Osteocyte (in vitro differentiated cells): ENCODE data around the gene BCL2. TPM values are rescaled to one million over a fixed set of nuclear protein-coding genes. Genes with fewer than 3 reads are reported as not detected.

Source experiments
- DNase-seq: peaks from one replicate; pipeline ENCODE4 v3.0.0; 2021; ENCODE audit warnings: mixed read lengths; ENCODE audit not compliant: unreplicated experiment; ENCODE audit errors: extremely low spot score
- H3K27ac Mint-ChIP-seq: one replicate; pipeline ENCODE4 v1.8.0; 2021; ENCODE audit warnings: mild to moderate bottlenecking, mixed read lengths; ENCODE audit not compliant: unreplicated experiment
- H3K27me3 Mint-ChIP-seq: one replicate; pipeline ENCODE4 v1.8.0; 2021; ENCODE audit warnings: mixed read lengths; ENCODE audit not compliant: unreplicated experiment
- H3K36me3 Mint-ChIP-seq: one replicate; pipeline ENCODE4 v1.8.0; 2021; ENCODE audit warnings: mixed read lengths; ENCODE audit not compliant: unreplicated experiment
- H3K4me1 Mint-ChIP-seq: one replicate; pipeline ENCODE4 v1.8.0; 2021; ENCODE audit warnings: mixed read lengths; ENCODE audit not compliant: unreplicated experiment
- H3K4me3 Mint-ChIP-seq: one replicate; pipeline ENCODE4 v1.8.0; 2021; ENCODE audit warnings: mild to moderate bottlenecking, moderate library complexity, mixed read lengths; ENCODE audit not compliant: unreplicated experiment
- H3K9me3 Mint-ChIP-seq: one replicate; pipeline ENCODE4 v1.8.0; 2021; ENCODE audit warnings: mixed read lengths; ENCODE audit not compliant: unreplicated experiment
- total RNA-seq: library from RNA; stranded (reverse); gene quantifications from 2 replicates; pipeline ENCODE4 v1.2.1, GENCODE V29; 2021
- TF ChIP-seq, protein P1 (sequence below): fragments of 200-600 bp; sonication (generic); IDR thresholded peaks from 2 replicates; pipeline ENCODE4 v1.5.0; 2021; ENCODE audit warnings: antibody characterized with exemption, mild to moderate bottlenecking, moderate library complexity

BCL2 gene
- total RNA-seq, 1 donor from 2014 or later = 3.2 TPM

DNA sequence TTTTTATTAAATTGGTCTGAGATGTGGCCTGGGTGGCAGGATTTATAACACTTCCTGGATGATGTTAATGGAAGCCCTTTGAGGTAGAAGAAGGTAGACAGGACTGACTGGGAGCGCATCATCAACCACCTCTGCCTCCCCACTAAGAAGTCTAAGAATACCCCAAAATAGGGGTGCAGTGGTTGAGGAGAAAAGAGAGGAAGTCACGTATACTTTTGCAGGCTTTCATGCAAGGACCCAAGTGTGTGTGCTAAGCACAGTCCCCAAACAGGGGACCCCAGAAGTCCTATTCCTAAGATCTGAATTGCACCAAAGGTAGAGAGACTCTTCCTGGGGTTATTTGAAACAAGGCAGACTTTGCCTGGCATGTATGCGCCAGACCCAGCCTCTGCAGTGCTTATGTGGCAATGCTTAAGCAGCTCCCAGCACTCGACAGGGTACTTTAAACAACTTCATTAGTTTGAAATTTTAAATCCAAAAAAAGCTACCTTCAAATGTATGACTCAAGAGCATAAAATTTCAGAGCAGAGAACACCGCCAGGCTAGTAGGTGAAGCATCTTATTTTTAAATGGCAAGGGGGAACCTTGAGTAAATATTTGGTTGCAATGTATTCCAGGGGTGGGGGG lies 35.3 kb downstream of the BCL2 start:
- H3K27ac Mint-ChIP-seq = no peak overlapping the region
- H3K4me1 Mint-ChIP-seq = no peaks in the 10 kb centered on the region
- DNase-seq = no peak
- H3K9me3 Mint-ChIP-seq = peaks cover 5% of the 10 kb centered on the region
- peaks cover 2% of the 10 kb centered on the region for H3K36me3 Mint-ChIP-seq
- TF ChIP-seq, protein P1, sequence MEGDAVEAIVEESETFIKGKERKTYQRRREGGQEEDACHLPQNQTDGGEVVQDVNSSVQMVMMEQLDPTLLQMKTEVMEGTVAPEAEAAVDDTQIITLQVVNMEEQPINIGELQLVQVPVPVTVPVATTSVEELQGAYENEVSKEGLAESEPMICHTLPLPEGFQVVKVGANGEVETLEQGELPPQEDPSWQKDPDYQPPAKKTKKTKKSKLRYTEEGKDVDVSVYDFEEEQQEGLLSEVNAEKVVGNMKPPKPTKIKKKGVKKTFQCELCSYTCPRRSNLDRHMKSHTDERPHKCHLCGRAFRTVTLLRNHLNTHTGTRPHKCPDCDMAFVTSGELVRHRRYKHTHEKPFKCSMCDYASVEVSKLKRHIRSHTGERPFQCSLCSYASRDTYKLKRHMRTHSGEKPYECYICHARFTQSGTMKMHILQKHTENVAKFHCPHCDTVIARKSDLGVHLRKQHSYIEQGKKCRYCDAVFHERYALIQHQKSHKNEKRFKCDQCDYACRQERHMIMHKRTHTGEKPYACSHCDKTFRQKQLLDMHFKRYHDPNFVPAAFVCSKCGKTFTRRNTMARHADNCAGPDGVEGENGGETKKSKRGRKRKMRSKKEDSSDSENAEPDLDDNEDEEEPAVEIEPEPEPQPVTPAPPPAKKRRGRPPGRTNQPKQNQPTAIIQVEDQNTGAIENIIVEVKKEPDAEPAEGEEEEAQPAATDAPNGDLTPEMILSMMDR = no peak
- H3K27me3 Mint-ChIP-seq = no peaks in the 10 kb centered on the region
- no peak overlapping the region for H3K4me3 Mint-ChIP-seq

DNA sequence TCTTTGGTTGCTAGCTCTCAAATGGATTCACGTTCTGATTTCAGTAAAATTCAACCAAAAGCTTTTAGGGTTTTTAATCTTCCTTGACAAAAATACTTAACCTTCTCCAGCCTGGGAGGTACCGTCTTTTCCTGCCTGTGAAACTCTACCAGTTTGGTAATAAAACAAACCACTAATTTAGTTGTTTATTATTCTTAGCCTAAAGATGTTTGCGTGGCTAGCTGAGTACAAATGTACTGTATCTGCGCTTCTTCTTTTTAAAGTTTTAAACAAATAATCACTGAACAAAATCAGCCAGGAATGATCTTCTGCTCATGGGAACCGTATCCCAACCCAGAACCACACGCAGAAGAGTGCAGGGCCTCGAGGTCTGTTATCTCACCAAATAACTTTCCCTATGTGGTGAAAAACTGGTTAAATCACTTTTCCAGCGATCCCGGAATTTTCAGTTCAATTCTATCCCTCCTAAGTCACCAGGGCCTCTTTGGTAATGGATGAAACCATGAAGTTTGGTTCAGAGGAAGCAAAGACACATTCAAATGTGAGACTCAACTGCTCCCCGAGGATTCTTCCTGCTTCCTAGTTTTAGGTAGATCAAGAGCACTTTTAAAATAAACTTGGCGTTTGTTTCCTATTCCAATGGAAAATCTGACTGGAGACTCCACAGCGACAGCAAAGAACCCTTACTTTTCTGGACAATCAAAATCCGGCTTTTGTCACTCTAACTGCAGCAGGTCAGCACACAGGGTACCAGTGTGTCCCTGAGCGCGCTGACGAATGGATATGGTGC lies 36.1 kb downstream of the BCL2 start:
- Mint-ChIP-seq H3K4me3 (no peak overlapping the region), H3K4me1 (no peaks in the 10 kb centered on the region), H3K27me3 (no peaks in the 10 kb centered on the region), H3K9me3 (peaks cover 5% of the 10 kb centered on the region), H3K36me3 (peaks cover 2% of the 10 kb centered on the region), H3K27ac (no peak overlapping the region)
- TF ChIP-seq, protein P1 = no peak
- DNase-seq = no peak

DNA sequence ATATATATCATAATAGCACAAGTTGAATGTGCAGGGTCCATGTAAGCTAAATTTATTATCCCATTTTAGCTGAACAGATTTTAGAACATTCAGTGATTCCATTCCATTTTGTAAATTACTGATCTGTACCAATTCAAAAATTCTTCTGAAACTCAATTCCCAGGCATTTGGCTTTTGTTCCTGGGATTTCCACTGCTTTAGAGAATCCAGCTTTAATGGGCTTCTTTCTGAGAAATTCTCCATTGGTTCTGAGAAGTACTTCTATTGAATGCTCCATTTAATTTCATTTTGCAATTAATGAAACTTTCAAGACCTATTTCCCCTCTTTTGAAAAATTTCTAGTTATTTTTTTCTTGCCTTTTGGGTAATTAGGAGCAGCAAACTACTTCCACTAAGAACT lies 36.8 kb downstream of the BCL2 start:
- H3K27me3 Mint-ChIP-seq = no peaks in the 10 kb centered on the region
- no peak overlapping the region for H3K27ac Mint-ChIP-seq
- TF ChIP-seq, protein P1 = no peak
- no peaks in the 10 kb centered on the region for H3K4me1 Mint-ChIP-seq
- no peak overlapping the region for H3K4me3 Mint-ChIP-seq
- H3K36me3 Mint-ChIP-seq = peaks cover 2% of the 10 kb centered on the region
- peaks cover 5% of the 10 kb centered on the region for H3K9me3 Mint-ChIP-seq
- DNase-seq = no peak

DNA sequence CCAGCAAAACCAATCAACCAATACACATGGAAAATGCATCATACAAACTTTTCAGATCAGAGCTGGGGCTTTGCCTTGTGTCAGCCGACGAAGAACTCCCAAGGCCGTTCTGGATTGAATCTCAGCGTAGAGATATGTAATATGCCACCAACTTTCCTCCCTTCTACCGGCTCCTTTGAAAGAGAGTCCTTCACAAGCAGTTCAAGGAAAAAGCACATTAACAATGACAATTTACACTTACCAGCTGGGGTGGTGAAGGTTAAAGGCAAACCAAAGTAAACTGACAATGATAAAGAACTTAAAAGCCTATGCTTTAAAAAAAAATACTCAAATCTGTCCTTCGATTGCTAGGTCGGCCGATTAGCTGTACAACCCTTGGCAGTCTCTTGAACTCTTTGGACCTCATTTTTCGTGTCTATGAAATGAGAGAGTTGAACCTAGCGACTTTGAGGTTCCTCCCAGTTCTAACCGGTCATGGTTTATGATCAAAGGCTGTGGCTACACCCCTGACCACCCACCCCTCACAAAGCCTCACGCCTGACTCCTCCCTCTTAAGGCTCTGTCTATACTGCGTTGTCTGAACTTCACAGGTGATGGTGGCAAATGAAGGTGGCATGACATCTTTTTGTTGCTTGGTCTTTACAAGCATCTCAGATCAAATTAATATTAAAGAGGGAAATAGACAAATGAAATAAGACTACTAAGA lies 46.2 kb downstream of the BCL2 start:
- Mint-ChIP-seq H3K4me3 (no peak overlapping the region), H3K27me3 (no peaks in the 10 kb centered on the region), H3K27ac (no peak overlapping the region), H3K36me3 (no peaks in the 10 kb centered on the region), H3K4me1 (no peaks in the 10 kb centered on the region), H3K9me3 (no peaks in the 10 kb centered on the region)
- TF ChIP-seq, protein P1 = no peak
- DNase-seq = no peak

DNA sequence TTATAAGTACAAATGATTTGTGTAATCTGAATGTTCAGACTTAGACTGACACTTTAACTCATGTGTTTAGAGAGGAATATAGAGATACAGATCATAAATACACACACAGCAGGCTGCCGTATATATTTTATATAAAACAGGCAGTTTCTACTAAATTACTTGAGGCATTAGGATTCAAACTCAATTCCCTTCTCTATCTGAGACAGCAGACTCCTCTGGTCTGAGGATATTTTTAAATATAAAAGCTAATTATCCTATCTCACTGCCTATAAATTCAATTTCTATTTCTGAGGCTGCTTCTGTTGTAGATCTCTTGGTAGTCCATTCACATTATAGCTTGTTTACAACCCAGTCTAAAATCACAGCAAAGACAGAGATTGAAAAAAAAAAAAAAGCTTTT lies 46.9 kb downstream of the BCL2 start:
- no peak for DNase-seq
- H3K9me3 Mint-ChIP-seq = no peaks in the 10 kb centered on the region

More for the DNA sequence above, 46.9 kb downstream of the BCL2 start:
- Mint-ChIP-seq H3K4me1 (no peaks in the 10 kb centered on the region), H3K27ac (no peak overlapping the region), H3K36me3 (no peaks in the 10 kb centered on the region), H3K4me3 (no peak overlapping the region), H3K27me3 (no peaks in the 10 kb centered on the region)
- TF ChIP-seq, protein P1 = no peak
